Adrenal gland (tissue), 5 donors: ENCODE results near the gene CEP162.

ENCODE experiments used
- POLR2A ChIP-seq, 2 donors: fragments of 450-650 bp; IDR thresholded peaks; one replicate each; pipeline ENCODE4 v1.6.1; 2017; ENCODE audit warnings: antibody characterized with exemption in 2 of 2, mild to moderate bottlenecking in 2 of 2, moderate library complexity in 1 of 2
- TF ChIP-seq, protein P1 (sequence below), 6 experiments: fragments of 450-650 bp in 4 of 6; fragments of 200-600 bp in 2 of 6; sonication (generic) in 1 of 6; IDR thresholded peaks; 1 replicate in 5 of 6; 2 replicates in 1 of 6; pipeline versions ENCODE4 v1.5.1 to v1.8.0; 2016 to 2021; ENCODE audit warnings: antibody characterized with exemption in 6 of 6, mild to moderate bottlenecking in 2 of 6, moderate library complexity in 1 of 6
- donor health status: DM: no; HTN: no; CAD: no.

GRCh38 chr6:84263557-84263956, 36.1 kb upstream of the CEP162 start:
- TF ChIP-seq, protein P1, sequence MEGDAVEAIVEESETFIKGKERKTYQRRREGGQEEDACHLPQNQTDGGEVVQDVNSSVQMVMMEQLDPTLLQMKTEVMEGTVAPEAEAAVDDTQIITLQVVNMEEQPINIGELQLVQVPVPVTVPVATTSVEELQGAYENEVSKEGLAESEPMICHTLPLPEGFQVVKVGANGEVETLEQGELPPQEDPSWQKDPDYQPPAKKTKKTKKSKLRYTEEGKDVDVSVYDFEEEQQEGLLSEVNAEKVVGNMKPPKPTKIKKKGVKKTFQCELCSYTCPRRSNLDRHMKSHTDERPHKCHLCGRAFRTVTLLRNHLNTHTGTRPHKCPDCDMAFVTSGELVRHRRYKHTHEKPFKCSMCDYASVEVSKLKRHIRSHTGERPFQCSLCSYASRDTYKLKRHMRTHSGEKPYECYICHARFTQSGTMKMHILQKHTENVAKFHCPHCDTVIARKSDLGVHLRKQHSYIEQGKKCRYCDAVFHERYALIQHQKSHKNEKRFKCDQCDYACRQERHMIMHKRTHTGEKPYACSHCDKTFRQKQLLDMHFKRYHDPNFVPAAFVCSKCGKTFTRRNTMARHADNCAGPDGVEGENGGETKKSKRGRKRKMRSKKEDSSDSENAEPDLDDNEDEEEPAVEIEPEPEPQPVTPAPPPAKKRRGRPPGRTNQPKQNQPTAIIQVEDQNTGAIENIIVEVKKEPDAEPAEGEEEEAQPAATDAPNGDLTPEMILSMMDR (IDR thresholded peaks at IDR 0.05), result no peak
- TF ChIP-seq POLR2A (IDR thresholded peaks at IDR 0.05), result no peak
